ENCODE data around the gene C16orf89.
A peak's percentile ranks its signal among the peaks of the same experiment; 100 is the strongest.
"Not testable (repeated sequence)": the region's sequence is repeated elsewhere in the genome, so short reads cannot be mapped to it uniquely, and the experiment has no call there.

Gene C16orf89

GRCh38 chr16:5084099-5084731 is 18.5 kb upstream of the C16orf89 start:
- DNase-seq = not testable (repeated sequence)

GRCh38 chr16:5083646-5084045 is 17.9 kb upstream of the C16orf89 start:
- not testable (repeated sequence) for DNase-seq

- not testable (repeated sequence) for DNase-seq
Measured at GRCh38 chr16:5080996-5081395, 15.2 kb upstream of the C16orf89 start.

GRCh38 chr16:5080461-5080860 is 14.7 kb upstream of the C16orf89 start:
- not testable (repeated sequence) for DNase-seq

GRCh38 chr16:5078626-5079025 is 12.9 kb upstream of the C16orf89 start:
- no peak for DNase-seq

- no peak for DNase-seq
Measured at GRCh38 chr16:5077304-5077703, 11.5 kb upstream of the C16orf89 start.

GRCh38 chr16:5075637-5076036 is 9.9 kb upstream of the C16orf89 start:
- no peak for DNase-seq

- not testable (repeated sequence) for DNase-seq
Measured at GRCh38 chr16:5073771-5074170, 8.0 kb upstream of the C16orf89 start.

GRCh38 chr16:5073279-5073629 is 7.5 kb upstream of the C16orf89 start:
- DNase-seq = peak; percentile 21

GRCh38 chr16:5072334-5073278 is 6.8 kb upstream of the C16orf89 start:
- no peak for DNase-seq

GRCh38 chr16:5071681-5072333 is 6.1 kb upstream of the C16orf89 start, which contains the start of gene ALG1:
Gene ALG1 (plus strand): TSS chr16:5071843. CDS start chr16:5071850, 7 bp downstream.
- DNase-seq = peak; percentile 83

GRCh38 chr16:5071341-5071680 is 5.6 kb upstream of the C16orf89 start:
- DNase-seq = no peak

- no peak for DNase-seq
Measured at GRCh38 chr16:5070431-5071186, 4.9 kb upstream of the C16orf89 start.

- no peak for DNase-seq
Measured at GRCh38 chr16:5069854-5070253, 4.1 kb upstream of the C16orf89 start.

- no peak for DNase-seq
Measured at GRCh38 chr16:5069048-5069447, 3.3 kb upstream of the C16orf89 start.

GRCh38 chr16:5066511-5066910 is 755 bp upstream of the C16orf89 start:
- DNase-seq = no peak

- DNase-seq = no peak
Measured at GRCh38 chr16:5065326-5065725, 430 bp downstream of the C16orf89 start.

- no peak for DNase-seq
Measured at GRCh38 chr16:5064915-5065314, 841 bp downstream of the C16orf89 start.

- no peak for DNase-seq
Measured at GRCh38 chr16:5062790-5063765, 2.7 kb downstream of the C16orf89 start.

- no peak for DNase-seq
Measured at GRCh38 chr16:5062051-5062450, 3.7 kb downstream of the C16orf89 start.

- no peak for DNase-seq
Measured at GRCh38 chr16:5060073-5060641, 5.6 kb downstream of the C16orf89 start.
